HEK293T (cell line): ENCODE measurements around the gene VASH2.

ENCODE experiments used
- BHLHE40 ChIP-seq: fragments of 450-650 bp; IDR thresholded peaks from 2 replicates; pipeline ENCODE4 v1.6.1; 2016; ENCODE audit warnings: mild to moderate bottlenecking, moderate library complexity, borderline replicate concordance
- FOXK2 ChIP-seq: fragments of 450-650 bp; IDR thresholded peaks from 2 replicates; pipeline ENCODE4 v1.6.1; 2016; ENCODE audit warnings: mild to moderate bottlenecking
- FOXM1 ChIP-seq: fragments of 450-650 bp; IDR thresholded peaks from 2 replicates; pipeline ENCODE4 v1.6.1; 2017; ENCODE audit warnings: mild to moderate bottlenecking, borderline replicate concordance
- L3MBTL2 ChIP-seq: fragments of 450-650 bp; conservative IDR thresholded peaks from 2 replicates; pipeline ENCODE4 v1.6.1; 2016; ENCODE audit warnings: mild to moderate bottlenecking
- SP1 ChIP-seq: fragments of 450-650 bp; IDR thresholded peaks from 2 replicates; pipeline ENCODE4 v1.6.1; 2017
- SUZ12 ChIP-seq: fragments of 450-650 bp; IDR thresholded peaks from 2 replicates; pipeline ENCODE4 v1.6.1; 2016; ENCODE audit warnings: mild to moderate bottlenecking

GRCh38 chr1:213032651-213033050, 82.3 kb downstream of the VASH2 start:
- TF ChIP-seq SP1 (no peak), L3MBTL2 (no peak), SUZ12 (no peak), FOXK2 (no peak), FOXM1 (no peak), BHLHE40 (no peak)
